A673 (cell line): ENCODE measurements around the gene PPFIA2. TPM values are rescaled to one million over a fixed set of nuclear protein-coding genes. Genes with fewer than 3 reads are reported as not detected.

Source experiments
- BruUV-seq: library from RNA; stranded (reverse); fragments of 400-500 nt; replicated peaks from 2 replicates; lab custom pipeline; 2021; lab: Mats Ljungman, UMichigan
- CTCF ChIA-PET: fragments of 300-600 bp; sonication (Branson Sonifier 250); formaldehyde crosslinking; loops from one replicate; lab custom pipeline; 2022; ENCODE audit warnings: antibody characterized with exemption; lab: Charles Lee
- POLR2A ChIA-PET: fragments of 300-600 bp; sonication (Branson Sonifier 250); formaldehyde crosslinking; loops from one replicate; lab custom pipeline; 2022; ENCODE audit warnings: antibody characterized with exemption; ENCODE audit not compliant: low non-redundant PET; lab: Charles Lee
- DNase-seq: peaks from one replicate; pipeline ENCODE4 v3.0.0-alpha.2; 2015; ENCODE audit warnings: low spot score
- H3K27ac ChIP-seq: fragments of 200-600 bp; sonication (generic); 2 replicates; pipeline ENCODE4 v1.5.1; 2016; ENCODE audit warnings: mixed run types, low read depth, mild to moderate bottlenecking, mixed read lengths, antibody characterized with exemption, low read length; ENCODE audit not compliant: poor library complexity, severe bottlenecking
- H3K27me3 ChIP-seq: fragments of 200-600 bp; sonication (generic); replicated peaks from 2 replicates; pipeline ENCODE4 v1.6.1; 2017; ENCODE audit warnings: mixed run types, low read depth, mild to moderate bottlenecking, mixed read lengths, antibody characterized with exemption, low read length; ENCODE audit not compliant: insufficient read depth, poor library complexity
- H3K36me3 ChIP-seq: fragments of 200-600 bp; sonication (generic); 2 replicates; pipeline ENCODE4 v1.6.1; 2016; ENCODE audit warnings: mixed run types, mild to moderate bottlenecking, mixed read lengths, antibody characterized with exemption, low read length; ENCODE audit not compliant: insufficient read depth, poor library complexity, severe bottlenecking
- H3K4me1 ChIP-seq: fragments of 200-600 bp; sonication (generic); 2 replicates; pipeline ENCODE4 v1.6.1; 2017; ENCODE audit warnings: mixed run types, mild to moderate bottlenecking, mixed read lengths, antibody characterized with exemption, low read length; ENCODE audit not compliant: insufficient read depth, poor library complexity, severe bottlenecking
- H3K4me3 ChIP-seq: fragments of 200-600 bp; sonication (generic); 2 replicates; pipeline ENCODE4 v1.5.1; 2016; ENCODE audit warnings: low read depth, mixed run types, mild to moderate bottlenecking, mixed read lengths, low read length; ENCODE audit not compliant: poor library complexity, severe bottlenecking
- H3K9me3 ChIP-seq: fragments of 200-600 bp; sonication (generic); 2 replicates; pipeline ENCODE4 v1.6.1; 2016; ENCODE audit warnings: mixed run types, low read depth, mild to moderate bottlenecking, mixed read lengths, antibody characterized with exemption, low read length; ENCODE audit not compliant: poor library complexity, severe bottlenecking
- CTCF ChIP-seq: fragments of 300-800, 200-600 bp; sonication (generic); conservative IDR thresholded peaks from 2 replicates; pipeline ENCODE4 v1.5.1; 2017; ENCODE audit warnings: low read depth, mild to moderate bottlenecking, antibody characterized with exemption, low read length, moderate library complexity, mixed read lengths
- EZH2 ChIP-seq: fragments of 200-600 bp; sonication (generic); IDR thresholded peaks from 2 replicates; pipeline ENCODE4 v1.6.1; 2017; ENCODE audit warnings: borderline replicate concordance, low read depth, mild to moderate bottlenecking, mixed read lengths, antibody characterized with exemption, low read length; ENCODE audit not compliant: poor library complexity, severe bottlenecking
- intact Hi-C: fragments of 100-400 bp; cut with micrococcal nuclease; formaldehyde crosslinking; loops from one replicate; pipeline ENCODE4 v1.10.0; 2022; ENCODE audit not compliant: unreplicated experiment
- total RNA-seq: library from RNA; stranded (reverse); gene quantifications from 2 replicates; pipeline ENCODE4 v1.2.3, GENCODE V29; 2021

Gene PPFIA2
- total RNA-seq, 1 experiment from 2014 or later = 0.52 TPM

- TF ChIP-seq EZH2 (no peak), CTCF (no peak)
- H3K4me1 ChIP-seq = peaks cover 3% of the 10 kb centered on the region
- H3K36me3 ChIP-seq = no peaks in the 10 kb centered on the region
- H3K9me3 ChIP-seq = no peaks in the 10 kb centered on the region
- H3K27me3 ChIP-seq = no peaks in the 10 kb centered on the region
- no peak overlapping the region for H3K27ac ChIP-seq
- ChIA-PET CTCF (no interaction called here), POLR2A (no interaction called here)
- DNase-seq = peak; percentile 43
- H3K4me3 ChIP-seq = no peak overlapping the region
- no TSS peak for BruUV-seq
- intact Hi-C loops = loop anchor here (5.0 kb wide), 1 partner anchor 295 kb away; no protein-coding TSS in a partner anchor
These were observed 427.1 kb downstream of the PPFIA2 start for GRCh38 chr12:81332054-81332453.

- intact Hi-C loops = loop anchor here (5.0 kb wide), 1 partner anchor 297 kb away; no protein-coding TSS in a partner anchor
- CTCF ChIA-PET = no interaction called here
- no peaks in the 10 kb centered on the region for H3K36me3 ChIP-seq
These were observed 428.7 kb downstream of the PPFIA2 start for GRCh38 chr12:81330480-81330879.

GRCh38 chr12:81329085-81329484 lies 430.1 kb downstream of the PPFIA2 start:
- Histone ChIP-seq H3K27ac (no peak overlapping the region), H3K4me1 (peaks cover 3% of the 10 kb centered on the region), H3K36me3 (no peaks in the 10 kb centered on the region), H3K4me3 (no peak overlapping the region), H3K9me3 (no peaks in the 10 kb centered on the region), H3K27me3 (no peaks in the 10 kb centered on the region)
- POLR2A ChIA-PET = no interaction called here
- intact Hi-C loops = no loop called here
- no TSS peak for BruUV-seq
- TF ChIP-seq EZH2 (no peak), CTCF (peak; percentile 54)
- CTCF ChIA-PET = no interaction called here
- DNase-seq = peak; percentile 57

More at GRCh38 chr12:81330480-81330879, 428.7 kb downstream of the PPFIA2 start:
- H3K27me3 ChIP-seq = no peaks in the 10 kb centered on the region
- BruUV-seq = no TSS peak
- POLR2A ChIA-PET = interaction anchor here (0.6 kb wide), 1 partner anchor 1036 kb away, joined by 12 read pairs; no protein-coding TSS in a partner anchor
- H3K4me1 ChIP-seq = peaks cover 3% of the 10 kb centered on the region
- H3K27ac ChIP-seq = no peak overlapping the region
- TF ChIP-seq EZH2 (no peak), CTCF (peak; percentile 50; the same call in 1 of the 2 replicates)
- DNase-seq = peak; percentile 39
- H3K9me3 ChIP-seq = no peaks in the 10 kb centered on the region
- no peak overlapping the region for H3K4me3 ChIP-seq
